Endothelial cell of umbilical vein (primary cell): ENCODE measurements around the gene DDX31. TPM values are rescaled to one million over a fixed set of nuclear protein-coding genes. Genes with fewer than 3 reads are reported as not detected.

Source experiments
- BruUV-seq: library from RNA; stranded (reverse); fragments of 400-500 nt; replicated peaks from 2 replicates; lab custom pipeline; 2021; lab: Mats Ljungman, UMichigan
- CTCF ChIA-PET: fragments of 300-600, 350-600 bp; sonication (Branson Sonifier 250); formaldehyde crosslinking; loops from one replicate; lab custom pipeline; 2021; ENCODE audit warnings: antibody characterized with exemption, inconsistent platforms; lab: Charles Lee
- POLR2A ChIA-PET: fragments of 300-600, 350-600 bp; sonication (Branson Sonifier 250); formaldehyde crosslinking; loops from one replicate; lab custom pipeline; 2021; ENCODE audit warnings: antibody characterized with exemption, inconsistent platforms; lab: Charles Lee
- DNase-seq: peaks from one replicate; pipeline ENCODE4 v3.0.0-alpha.2; 2011; ENCODE audit warnings: low read depth, low spot score
- FAIRE-seq: peaks from 2 replicates; lab custom pipeline; 2011; peaks lifted over from hg19 to GRCh38; lab: Jason Lieb, UNC
- H2AFZ ChIP-seq: 2 replicates; pipeline ENCODE4 v1.6.0; 2012; ENCODE audit warnings: low read depth, low read length, control low read depth, inconsistent platforms
- H3K27ac ChIP-seq: 2 replicates; pipeline ENCODE4 v1.5.1; 2011; ENCODE audit warnings: low read depth, mild to moderate bottlenecking, control low read depth, low read length, moderate library complexity; ENCODE audit not compliant: insufficient read depth
- H3K27me3 ChIP-seq, 2 experiments: 2 replicates each; pipeline versions ENCODE4 v1.6.0 to v1.6.1; 2011; ENCODE audit warnings: low read length in 2 of 2, mixed read lengths in 1 of 2; ENCODE audit not compliant: control insufficient read depth in 2 of 2, insufficient read depth in 2 of 2
- H3K36me3 ChIP-seq, 2 experiments: 2 replicates in 1 of 2; 3 replicates in 1 of 2; pipeline ENCODE4 v1.5.1; 2011; ENCODE audit warnings: low read length in 2 of 2, mild to moderate bottlenecking in 1 of 2, moderate library complexity in 1 of 2; ENCODE audit not compliant: control insufficient read depth in 2 of 2, insufficient read depth in 2 of 2; ENCODE audit errors: extremely low read depth in 1 of 2
- H3K4me1 ChIP-seq: 3 replicates; pipeline ENCODE4 v1.5.1; 2011; ENCODE audit warnings: mild to moderate bottlenecking, low read length; ENCODE audit not compliant: control insufficient read depth, insufficient read depth; ENCODE audit errors: extremely low read depth
- H3K4me2 ChIP-seq: 2 replicates; pipeline ENCODE4 v1.6.1; 2011; ENCODE audit warnings: low read length, control low read depth, mixed read lengths; ENCODE audit not compliant: insufficient read depth
- H3K4me3 ChIP-seq, 3 experiments: fragments of 200-600 bp in 1 of 3; sonication (generic), shearing (Covaris generic) in 1 of 3; replicated peaks in 1 of 3; 2 replicates each; pipeline ENCODE4 v1.5.1; 2011 to 2016; ENCODE audit warnings: control low read depth in 3 of 3, low read length in 3 of 3, mild to moderate bottlenecking in 2 of 3, inconsistent platforms in 1 of 3, low read depth in 1 of 3, moderate library complexity in 1 of 3; ENCODE audit not compliant: insufficient read depth in 1 of 3
- H3K79me2 ChIP-seq: 2 replicates; pipeline ENCODE4 v1.6.0; 2012; ENCODE audit warnings: low read length, inconsistent platforms; ENCODE audit not compliant: control insufficient read depth, insufficient read depth
- H3K9ac ChIP-seq: replicated peaks from 2 replicates; pipeline ENCODE3; 2011; ENCODE audit warnings: low read length, control low read depth; ENCODE audit not compliant: insufficient read depth; ENCODE audit errors: extremely low read depth
- H3K9me1 ChIP-seq: replicated peaks from 3 replicates; pipeline ENCODE4 v1.6.0; 2011; ENCODE audit warnings: mild to moderate bottlenecking, low read length; ENCODE audit not compliant: control insufficient read depth, insufficient read depth; ENCODE audit errors: extremely low read depth
- H3K9me3 ChIP-seq: replicated peaks from 2 replicates; pipeline ENCODE4 v1.5.1; 2012; ENCODE audit warnings: low read length, inconsistent platforms; ENCODE audit not compliant: control insufficient read depth, insufficient read depth
- H4K20me1 ChIP-seq: replicated peaks from 2 replicates; pipeline ENCODE3; 2011; ENCODE audit warnings: mild to moderate bottlenecking, low read length; ENCODE audit not compliant: control insufficient read depth, insufficient read depth; ENCODE audit errors: extremely low read depth
- EZH2 ChIP-seq: IDR thresholded peaks from 2 replicates; pipeline ENCODE4 v1.6.1; 2012; ENCODE audit warnings: borderline replicate concordance, low read depth, mild to moderate bottlenecking, moderate library complexity, low read length, inconsistent platforms; ENCODE audit not compliant: severe bottlenecking
- FOS ChIP-seq: IDR thresholded peaks from 2 replicates; pipeline ENCODE4 v1.6.1; 2011; ENCODE audit warnings: mild to moderate bottlenecking, low read length, moderate library complexity, borderline replicate concordance; ENCODE audit not compliant: insufficient read depth
- GATA2 ChIP-seq: IDR thresholded peaks from 2 replicates; pipeline ENCODE4 v1.7.0; 2011; ENCODE audit warnings: low read depth, mild to moderate bottlenecking, moderate library complexity, mixed read lengths, low read length; ENCODE audit not compliant: insufficient read length, insufficient read depth
- JUN ChIP-seq: IDR thresholded peaks from 2 replicates; pipeline ENCODE4 v1.6.1; 2011; ENCODE audit warnings: borderline replicate concordance, low read depth; ENCODE audit not compliant: insufficient read length, insufficient read depth
- MAX ChIP-seq: IDR thresholded peaks from 2 replicates; pipeline ENCODE4 v1.6.1; 2011; ENCODE audit not compliant: insufficient read depth, insufficient read length
- MYC ChIP-seq: IDR thresholded peaks from one replicate; pipeline ENCODE4 v1.6.1; 2011; ENCODE audit warnings: mild to moderate bottlenecking, low read depth, low read length
- POLR2A ChIP-seq: IDR thresholded peaks from 2 replicates; pipeline ENCODE4 v1.6.1; 2012; ENCODE audit warnings: low read depth, mild to moderate bottlenecking, control low read depth, low read length
- POLR2AphosphoS5 ChIP-seq: IDR thresholded peaks from 2 replicates; pipeline ENCODE4 v1.6.1; 2012; ENCODE audit warnings: low read depth, mild to moderate bottlenecking, control low read depth, low read length, moderate library complexity; ENCODE audit not compliant: insufficient read depth
- dilution Hi-C: fragments of 300-500 bp; cut with MboI; formaldehyde crosslinking; loops from one replicate; pipeline ENCODE4 v1.15.0; 2019; ENCODE audit warnings: low sequenced_read_pairs; ENCODE audit not compliant: extremely low pct_ligation_motif_present
- intact Hi-C: fragments of 100-400 bp; cut with micrococcal nuclease; formaldehyde crosslinking; loops from one replicate; pipeline ENCODE4 v1.10.0; 2022
- polyA plus RNA-seq, 4 experiments: library from polyadenylated mRNA; depleted of rRNA in 3 of 4; stranded (reverse) in 3 of 4; unstranded in 1 of 4; fragments of >200 nt; gene quantifications; 2 replicates each; pipeline versions ENCODE4 v1.2.1 to v1.2.3, GENCODE V29; 2011 to 2012; ENCODE audit warnings: missing spikeins in 1 of 4
- total RNA-seq: library from RNA; stranded (reverse); gene quantifications from 2 replicates; pipeline ENCODE4 v1.2.3, GENCODE V29; 2021
- TF ChIP-seq, protein P1 (sequence below), 2 donors: IDR thresholded peaks; 1 replicate in 1 of 2; 2 replicates in 1 of 2; pipeline ENCODE4 v1.5.1; 2011; ENCODE audit warnings: low read length in 2 of 2, mild to moderate bottlenecking in 2 of 2, moderate library complexity in 2 of 2, control low read depth in 1 of 2, inconsistent platforms in 1 of 2, low read depth in 1 of 2; ENCODE audit not compliant: insufficient read depth in 1 of 2; ENCODE audit errors: extremely low read depth in 1 of 2

The DDX31 gene
- total and polyA plus RNA-seq, 2 donors (not counting 3 experiments of a cell fraction or from before 2014, with no cell fraction given) = 8.0 to 16.3 TPM

- TF ChIP-seq MAX (no peak), EZH2 (no peak), MYC (no peak), POLR2A (no peak), JUN (no peak), FOS (no peak), GATA2 (no peak), POLR2AphosphoS5 (no peak)
- TF ChIP-seq, protein P1, sequence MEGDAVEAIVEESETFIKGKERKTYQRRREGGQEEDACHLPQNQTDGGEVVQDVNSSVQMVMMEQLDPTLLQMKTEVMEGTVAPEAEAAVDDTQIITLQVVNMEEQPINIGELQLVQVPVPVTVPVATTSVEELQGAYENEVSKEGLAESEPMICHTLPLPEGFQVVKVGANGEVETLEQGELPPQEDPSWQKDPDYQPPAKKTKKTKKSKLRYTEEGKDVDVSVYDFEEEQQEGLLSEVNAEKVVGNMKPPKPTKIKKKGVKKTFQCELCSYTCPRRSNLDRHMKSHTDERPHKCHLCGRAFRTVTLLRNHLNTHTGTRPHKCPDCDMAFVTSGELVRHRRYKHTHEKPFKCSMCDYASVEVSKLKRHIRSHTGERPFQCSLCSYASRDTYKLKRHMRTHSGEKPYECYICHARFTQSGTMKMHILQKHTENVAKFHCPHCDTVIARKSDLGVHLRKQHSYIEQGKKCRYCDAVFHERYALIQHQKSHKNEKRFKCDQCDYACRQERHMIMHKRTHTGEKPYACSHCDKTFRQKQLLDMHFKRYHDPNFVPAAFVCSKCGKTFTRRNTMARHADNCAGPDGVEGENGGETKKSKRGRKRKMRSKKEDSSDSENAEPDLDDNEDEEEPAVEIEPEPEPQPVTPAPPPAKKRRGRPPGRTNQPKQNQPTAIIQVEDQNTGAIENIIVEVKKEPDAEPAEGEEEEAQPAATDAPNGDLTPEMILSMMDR (IDR thresholded peaks at IDR 0.05; ENCODE audit: extremely low read depth in 1 of 2, insufficient read depth in 1 of 2, low read depth in 1 of 2, low read length in 2 of 2) = no peak
- dilution Hi-C loops = no loop called here
Observed at GRCh38 chr9:132630811-132631210, 39.0 kb downstream of the DDX31 start.

More at GRCh38 chr9:132630811-132631210, 39.0 kb downstream of the DDX31 start:
- FAIRE-seq (no peak), DNase-seq (no peak)
- H4K20me1 ChIP-seq = peaks cover 3% of the 10 kb centered on the region
- H3K27ac ChIP-seq = no peak overlapping the region
- no peaks in the 10 kb centered on the region for H3K9me3 ChIP-seq
- H3K9ac ChIP-seq = no peak overlapping the region
- POLR2A ChIA-PET = no interaction called here
- H3K9me1 ChIP-seq = no peaks in the 10 kb centered on the region
- CTCF ChIA-PET = no interaction called here
- no peak overlapping the region for H3K4me2 ChIP-seq
- peaks cover 8 to 15% of the 10 kb centered on the region in 2 experiments for H3K36me3 ChIP-seq
- H2AFZ ChIP-seq = no peak overlapping the region
- H3K27me3 ChIP-seq = no peaks in the 10 kb centered on the region
- H3K4me3 ChIP-seq = no peak overlapping the region
- BruUV-seq = no TSS peak
- no peaks in the 10 kb centered on the region for H3K4me1 ChIP-seq
- intact Hi-C loops = no loop called here
- H3K79me2 ChIP-seq = no peaks in the 10 kb centered on the region
